ENCODE data around the gene PAPSS2. TPM values are rescaled to one million over a fixed set of nuclear protein-coding genes. Genes with fewer than 3 reads are reported as not detected.

The PAPSS2 gene
- total RNA-seq, 1 donor from 2014 or later: 137 TPM

DNA sequence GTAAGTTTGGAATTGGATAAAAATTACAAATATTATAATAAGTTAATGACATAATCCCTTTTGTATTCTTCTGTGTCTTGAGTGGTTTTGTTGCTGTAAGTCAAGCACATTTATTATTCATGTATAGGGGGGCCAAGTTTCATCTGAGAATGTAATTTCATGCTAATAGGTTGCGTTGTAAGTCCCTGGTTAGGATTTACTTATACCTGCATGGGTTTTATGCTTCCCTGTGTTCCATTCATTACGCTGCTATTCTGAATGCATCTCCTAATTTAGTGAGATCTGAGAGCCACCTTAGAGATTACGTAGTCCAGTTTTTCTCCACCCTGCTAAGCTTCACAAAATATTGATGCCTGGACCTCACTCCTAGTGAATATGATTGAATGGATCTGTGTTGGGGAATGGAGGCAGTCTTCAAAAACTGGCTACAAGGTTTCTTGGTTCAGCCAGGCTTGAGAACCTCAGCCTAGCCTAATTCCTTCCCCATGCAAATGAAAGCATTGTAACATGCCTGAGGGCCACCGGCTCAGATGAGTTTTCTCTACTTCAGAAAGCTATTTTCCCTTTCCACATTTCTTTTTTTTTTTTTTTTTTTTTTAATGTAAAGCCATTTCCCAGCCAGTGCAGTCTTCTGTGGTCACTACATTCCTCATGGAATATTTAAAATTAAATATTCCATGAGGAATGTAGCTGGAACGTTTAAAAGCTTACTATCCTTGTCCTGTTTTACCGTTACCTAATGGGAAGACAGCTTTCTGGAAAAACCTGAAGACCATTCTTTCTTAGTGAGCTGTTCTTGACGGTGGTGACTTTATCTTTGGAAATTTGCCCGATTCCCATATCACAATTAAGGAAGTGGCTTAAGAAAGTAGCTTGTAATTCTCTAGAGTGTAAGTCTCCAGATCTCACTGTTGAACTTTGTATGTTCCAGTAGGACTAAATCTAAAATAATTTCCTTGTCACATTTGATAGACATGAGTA lies 16.0 kb downstream of the PAPSS2 start:
- ATAC-seq: peak in 1 of 2 donors; percentile 67
- no peaks in the 10 kb centered on the region for H3K27me3 ChIP-seq (ENCODE audit: low read depth)
- no peaks in the 10 kb centered on the region for H3K9me3 ChIP-seq
- TF ChIP-seq, protein P1, sequence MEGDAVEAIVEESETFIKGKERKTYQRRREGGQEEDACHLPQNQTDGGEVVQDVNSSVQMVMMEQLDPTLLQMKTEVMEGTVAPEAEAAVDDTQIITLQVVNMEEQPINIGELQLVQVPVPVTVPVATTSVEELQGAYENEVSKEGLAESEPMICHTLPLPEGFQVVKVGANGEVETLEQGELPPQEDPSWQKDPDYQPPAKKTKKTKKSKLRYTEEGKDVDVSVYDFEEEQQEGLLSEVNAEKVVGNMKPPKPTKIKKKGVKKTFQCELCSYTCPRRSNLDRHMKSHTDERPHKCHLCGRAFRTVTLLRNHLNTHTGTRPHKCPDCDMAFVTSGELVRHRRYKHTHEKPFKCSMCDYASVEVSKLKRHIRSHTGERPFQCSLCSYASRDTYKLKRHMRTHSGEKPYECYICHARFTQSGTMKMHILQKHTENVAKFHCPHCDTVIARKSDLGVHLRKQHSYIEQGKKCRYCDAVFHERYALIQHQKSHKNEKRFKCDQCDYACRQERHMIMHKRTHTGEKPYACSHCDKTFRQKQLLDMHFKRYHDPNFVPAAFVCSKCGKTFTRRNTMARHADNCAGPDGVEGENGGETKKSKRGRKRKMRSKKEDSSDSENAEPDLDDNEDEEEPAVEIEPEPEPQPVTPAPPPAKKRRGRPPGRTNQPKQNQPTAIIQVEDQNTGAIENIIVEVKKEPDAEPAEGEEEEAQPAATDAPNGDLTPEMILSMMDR (IDR thresholded peaks at IDR 0.05): no peak
- no peak for DNase-seq
- intact Hi-C loops (cut with DNase I): no loop called here
- no peak overlapping the region for H3K27ac ChIP-seq
- no peak overlapping the region for H3K4me3 ChIP-seq
- peaks cover 10% of the 10 kb centered on the region for H3K4me1 ChIP-seq
- H3K36me3 ChIP-seq: no peaks in the 10 kb centered on the region

DNA sequence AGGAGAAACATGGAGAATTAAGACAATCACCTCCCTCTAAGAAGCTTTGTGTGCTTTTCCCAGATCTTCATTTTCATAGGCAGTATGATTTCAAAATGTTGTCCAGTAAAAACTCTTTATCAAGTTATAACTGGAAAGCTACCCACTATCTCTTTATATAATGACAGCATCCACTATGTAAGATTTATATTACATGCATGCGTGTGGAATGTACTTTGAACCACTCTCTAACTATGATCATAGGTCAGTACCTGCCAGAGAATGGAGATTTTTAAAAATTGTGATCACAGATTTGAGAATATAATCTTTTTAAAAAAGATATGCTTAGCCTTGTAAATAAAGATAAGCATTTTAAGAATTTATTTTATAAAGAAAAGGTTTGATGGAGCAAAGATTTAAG lies 17.9 kb downstream of the PAPSS2 start:
- H3K27ac ChIP-seq: no peak overlapping the region
- no peaks in the 10 kb centered on the region for H3K27me3 ChIP-seq (ENCODE audit: low read depth)
- TF ChIP-seq, protein P1 (IDR thresholded peaks at IDR 0.05): no peak
- DNase-seq: no peak
- intact Hi-C loops (cut with DNase I): no loop called here
- peaks cover 10% of the 10 kb centered on the region for H3K4me1 ChIP-seq
- no peak overlapping the region for H3K4me3 ChIP-seq
- H3K36me3 ChIP-seq: no peaks in the 10 kb centered on the region
- ATAC-seq: no peak
- no peaks in the 10 kb centered on the region for H3K9me3 ChIP-seq

DNA sequence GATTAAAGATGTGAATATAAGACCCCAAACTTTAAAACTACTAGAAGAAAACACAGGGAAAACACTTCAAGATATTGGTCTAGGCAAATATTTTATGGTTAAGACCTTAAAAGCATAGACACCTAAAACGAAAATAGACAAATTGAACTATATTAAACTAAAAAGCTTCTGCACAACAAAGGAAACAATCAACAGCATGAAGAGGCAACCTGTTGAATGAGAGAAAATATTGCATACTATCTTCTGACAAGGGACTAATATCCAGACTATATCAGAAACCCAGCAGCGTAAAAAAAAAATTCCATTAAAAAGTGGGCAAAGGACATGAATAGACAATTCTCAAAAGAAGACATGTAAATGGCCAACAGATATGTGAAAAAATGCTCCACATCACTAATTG lies 18.6 kb downstream of the PAPSS2 start:
- intact Hi-C loops (cut with DNase I): no loop called here
- TF ChIP-seq, protein P1 (IDR thresholded peaks at IDR 0.05): no peak
- H3K9me3 ChIP-seq: no peaks in the 10 kb centered on the region
- no peak overlapping the region for H3K27ac ChIP-seq
- DNase-seq (no peak), ATAC-seq (no peak)
- no peaks in the 10 kb centered on the region for H3K27me3 ChIP-seq (ENCODE audit: low read depth)
- H3K36me3 ChIP-seq: no peaks in the 10 kb centered on the region
- no peak overlapping the region for H3K4me3 ChIP-seq
- H3K4me1 ChIP-seq: peaks cover 10% of the 10 kb centered on the region

DNA sequence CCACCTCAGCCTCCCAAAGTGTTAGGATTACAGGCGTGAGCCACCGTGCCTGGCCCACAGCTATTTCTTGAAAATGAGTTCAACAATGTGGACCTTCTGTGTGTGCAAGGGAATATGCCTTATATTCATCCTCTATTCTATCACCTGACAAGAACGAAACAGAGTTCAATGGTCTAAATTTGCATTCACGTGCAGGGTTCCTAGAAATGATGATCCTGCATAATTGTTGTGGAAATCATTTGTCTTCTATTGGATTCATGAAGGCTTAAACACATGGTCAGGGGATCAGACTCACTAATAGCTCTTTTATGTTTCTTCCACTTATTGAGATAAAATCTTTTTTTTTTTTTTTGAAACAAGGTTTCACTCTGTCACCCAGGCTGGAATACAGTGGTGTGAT lies 23.7 kb downstream of the PAPSS2 start:
- Histone ChIP-seq H3K27ac (no peak overlapping the region), H3K27me3 (ENCODE audit: low read depth) (no peaks in the 10 kb centered on the region), H3K4me3 (no peak overlapping the region), H3K36me3 (no peaks in the 10 kb centered on the region), H3K4me1 (peaks cover 16% of the 10 kb centered on the region), H3K9me3 (no peaks in the 10 kb centered on the region)
- DNase-seq (no peak), ATAC-seq (no peak)
- intact Hi-C loops (cut with DNase I): no loop called here
- TF ChIP-seq, protein P1 (IDR thresholded peaks at IDR 0.05): no peak

DNA sequence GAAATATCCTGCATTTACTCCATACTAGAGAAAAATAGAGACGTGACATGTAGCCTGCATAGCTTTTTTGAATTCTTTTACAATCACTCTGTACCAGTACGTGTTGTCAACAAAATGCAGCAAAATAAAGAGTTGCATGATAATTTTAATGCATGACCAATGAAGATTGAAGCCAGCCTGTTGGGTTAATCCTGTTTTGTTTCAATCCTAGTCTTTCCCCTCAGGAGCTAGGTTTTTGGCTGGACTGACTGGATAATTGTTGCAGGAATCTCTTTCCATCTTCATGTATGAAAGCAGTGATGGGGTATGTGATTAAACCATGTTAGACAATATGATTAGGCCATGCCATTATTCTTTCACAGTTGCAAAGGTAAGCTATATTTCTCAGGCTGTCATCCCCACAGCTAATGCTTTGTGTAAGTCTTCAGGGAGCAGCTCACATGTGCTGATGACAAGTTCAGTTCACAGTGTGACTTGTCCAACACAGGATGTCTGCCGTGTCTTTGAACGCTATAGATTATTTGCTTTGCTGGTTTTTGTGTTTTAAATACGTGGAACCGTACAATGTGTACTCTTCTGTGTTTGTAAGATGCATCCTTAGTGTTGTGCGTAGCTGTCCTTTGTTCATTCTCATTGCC lies 24.4 kb downstream of the PAPSS2 start:
- no peak for ATAC-seq
- DNase-seq: no peak
- TF ChIP-seq, protein P1 (IDR thresholded peaks at IDR 0.05): no peak
- Histone ChIP-seq H3K4me3 (no peak overlapping the region), H3K9me3 (no peaks in the 10 kb centered on the region), H3K27me3 (ENCODE audit: low read depth) (no peaks in the 10 kb centered on the region), H3K4me1 (peaks cover 16% of the 10 kb centered on the region), H3K36me3 (no peaks in the 10 kb centered on the region), H3K27ac (no peak overlapping the region)
- intact Hi-C loops (cut with DNase I): no loop called here
